ENCODE measurements around the gene TMEM131L. TPM values are rescaled to one million over a fixed set of nuclear protein-coding genes. Genes with fewer than 3 reads are reported as not detected.

The TMEM131L gene
- total RNA-seq, 2 donors from 2014 or later, result 4.8 to 6.2 TPM

- Histone ChIP-seq H3K27me3 (no peaks in the 10 kb centered on the region), H3K4me3 (no peak overlapping the region), H3K4me1 (no peaks in the 10 kb centered on the region), H3K9ac (ENCODE audit: low read depth in 2 of 2, low read length in 2 of 2) (no peak overlapping the region), H3K36me3 (no peaks in the 10 kb centered on the region), H3K27ac (no peak overlapping the region), H3K9me3 (no peaks in the 10 kb centered on the region)
- DNase-seq, result peak; percentile 5
- intact Hi-C loops (cut with DNase I), result no loop called here
- no peak for TF ChIP-seq CTCF (IDR thresholded peaks at IDR 0.05)
These were observed 51.0 kb downstream of the TMEM131L start for GRCh38 chr4:153517159-153517558.

- no peak overlapping the region for H3K4me3 ChIP-seq
- DNase-seq, result peak; percentile 34
- no peak overlapping the region for H3K27ac ChIP-seq
- H3K9me3 ChIP-seq, result no peaks in the 10 kb centered on the region
- H3K36me3 ChIP-seq, result no peaks in the 10 kb centered on the region
- intact Hi-C loops (cut with DNase I), result no loop called here
- H3K4me1 ChIP-seq, result no peaks in the 10 kb centered on the region
- no peak for TF ChIP-seq CTCF (IDR thresholded peaks at IDR 0.05)
- no peak overlapping the region for H3K9ac ChIP-seq (ENCODE audit: low read depth in 2 of 2, low read length in 2 of 2)
- H3K27me3 ChIP-seq, result no peaks in the 10 kb centered on the region
These were observed 51.8 kb downstream of the TMEM131L start for GRCh38 chr4:153518001-153518400.

- H3K36me3 ChIP-seq, result no peaks in the 10 kb centered on the region
- no peak overlapping the region for H3K4me3 ChIP-seq
- H3K27ac ChIP-seq, result no peak overlapping the region
- H3K9me3 ChIP-seq, result no peaks in the 10 kb centered on the region
- peak; percentile 33 for DNase-seq
- intact Hi-C loops (cut with DNase I), result no loop called here
- TF ChIP-seq CTCF (IDR thresholded peaks at IDR 0.05), result no peak
- H3K4me1 ChIP-seq, result no peaks in the 10 kb centered on the region
- no peaks in the 10 kb centered on the region for H3K27me3 ChIP-seq
- no peak overlapping the region for H3K9ac ChIP-seq (ENCODE audit: low read depth in 2 of 2, low read length in 2 of 2)
These were observed 52.7 kb downstream of the TMEM131L start for GRCh38 chr4:153518637-153519389.

- peak; percentile 12 for DNase-seq
- Histone ChIP-seq H3K4me1 (no peaks in the 10 kb centered on the region), H3K9me3 (no peaks in the 10 kb centered on the region), H3K9ac (ENCODE audit: low read depth in 2 of 2, low read length in 2 of 2) (no peak overlapping the region), H3K27me3 (no peaks in the 10 kb centered on the region), H3K4me3 (no peak overlapping the region), H3K36me3 (no peaks in the 10 kb centered on the region), H3K27ac (no peak overlapping the region)
- intact Hi-C loops (cut with DNase I), result no loop called here
- no peak for TF ChIP-seq CTCF (IDR thresholded peaks at IDR 0.05)
These were observed 53.5 kb downstream of the TMEM131L start for GRCh38 chr4:153519687-153520086.

- intact Hi-C loops (cut with DNase I), result no loop called here
- no peak overlapping the region for H3K27ac ChIP-seq
- TF ChIP-seq CTCF (IDR thresholded peaks at IDR 0.05), result no peak
- no peaks in the 10 kb centered on the region for H3K4me1 ChIP-seq
- no peaks in the 10 kb centered on the region for H3K36me3 ChIP-seq
- no peaks in the 10 kb centered on the region for H3K27me3 ChIP-seq
- no peaks in the 10 kb centered on the region for H3K9me3 ChIP-seq
- DNase-seq, result peak; percentile 2
- no peak overlapping the region for H3K4me3 ChIP-seq
- H3K9ac ChIP-seq (ENCODE audit: low read depth in 2 of 2, low read length in 2 of 2), result no peak overlapping the region
These were observed 54.1 kb downstream of the TMEM131L start for GRCh38 chr4:153520227-153520626.
